ENCODE results near the gene ARHGAP1.

ARHGAP1 gene

DNA sequence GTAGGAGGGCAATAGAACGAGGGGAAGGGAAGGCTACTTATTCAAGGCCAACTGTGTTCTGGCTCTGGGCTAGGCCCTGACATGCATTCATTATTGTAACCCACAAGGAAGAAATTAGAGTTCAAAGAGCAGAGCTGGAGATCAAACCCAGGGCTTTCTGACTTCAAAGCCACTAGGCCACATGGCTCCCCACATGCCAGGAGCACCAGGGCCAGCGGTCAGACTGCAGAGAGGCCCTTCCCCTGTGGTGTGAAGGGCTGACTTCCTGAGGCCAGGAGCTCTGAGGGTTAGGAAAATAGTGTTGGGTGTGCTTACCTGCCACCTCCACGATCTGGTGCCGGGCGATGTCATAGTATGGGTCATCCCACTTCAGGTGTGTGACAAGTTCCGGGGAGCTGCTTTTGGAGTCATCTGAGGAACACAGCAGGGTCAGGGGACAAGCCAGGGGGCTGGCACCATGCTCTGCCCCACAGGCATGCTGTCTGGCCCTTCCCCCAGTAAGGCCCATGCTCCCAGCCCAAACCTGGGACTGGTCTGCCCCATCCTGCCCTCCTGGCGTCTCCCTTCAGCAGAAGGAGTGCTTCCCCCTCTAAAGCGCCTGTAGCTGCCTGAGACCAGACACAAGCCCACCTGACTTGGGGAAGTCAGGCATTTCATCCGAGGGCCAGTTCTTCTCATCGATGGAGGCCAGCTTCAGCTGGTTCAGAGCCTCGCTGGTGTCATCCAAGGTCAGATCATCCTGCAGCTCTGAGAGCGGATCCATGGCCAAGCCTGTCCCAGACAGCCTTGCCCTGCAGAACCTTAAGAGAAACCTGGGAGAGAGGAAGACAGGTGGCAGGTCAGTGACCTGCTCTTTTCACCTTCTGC, 4.8 kb downstream of the ARHGAP1 start:
- no peak overlapping the region for H3K4me3 ChIP-seq
- peaks cover 11% of the 10 kb centered on the region; the same call in 1 of the 2 replicates for H4K20me1 ChIP-seq
- H3K9me3 ChIP-seq = no peaks in the 10 kb centered on the region
- H3K4me2 ChIP-seq = no peak overlapping the region
- H3K27ac ChIP-seq = no peak overlapping the region
- TF ChIP-seq Cebpa-rat (IDR thresholded peaks at IDR 0.05) = no peak
- H3K27me3 ChIP-seq = no peaks in the 10 kb centered on the region
- H3K9ac ChIP-seq = 0 out of 2 replicates have a peak overlapping the region, but pooled peaks have one; percentile 27
- peaks cover 65% of the 10 kb centered on the region for H3K36me3 ChIP-seq
- peaks cover 28% of the 10 kb centered on the region for H3K4me1 ChIP-seq

DNA sequence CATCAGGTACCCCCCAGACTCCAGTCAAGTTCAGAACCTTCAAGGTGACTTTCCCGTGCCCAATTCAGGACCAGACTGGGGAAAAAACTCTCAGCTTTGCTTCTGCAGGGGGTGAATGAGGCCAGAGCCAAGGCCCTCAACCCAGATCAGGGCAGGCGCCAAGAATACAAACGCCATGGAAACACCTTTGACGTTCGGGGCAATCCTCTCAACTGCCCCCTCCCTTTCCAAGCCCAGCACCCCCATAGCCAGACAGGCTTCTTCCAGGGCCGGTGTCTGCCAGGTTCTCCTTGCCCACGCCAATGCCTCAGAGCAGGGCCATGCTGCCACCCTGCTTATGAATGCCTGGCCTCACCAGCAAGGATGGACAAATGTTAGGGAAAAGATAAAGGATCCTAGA, 5.8 kb downstream of the ARHGAP1 start:
- Histone ChIP-seq H3K9me3 (no peaks in the 10 kb centered on the region), H4K20me1 (peaks cover 11% of the 10 kb centered on the region; the same call in 1 of the 2 replicates), H3K36me3 (peaks cover 75% of the 10 kb centered on the region), H3K4me3 (no peak overlapping the region), H3K27me3 (no peaks in the 10 kb centered on the region), H3K4me2 (no peak overlapping the region), H3K4me1 (peaks cover 25% of the 10 kb centered on the region), H3K27ac (no peak overlapping the region), H3K9ac (no peak overlapping the region)
- TF ChIP-seq Cebpa-rat (IDR thresholded peaks at IDR 0.05) = no peak

DNA sequence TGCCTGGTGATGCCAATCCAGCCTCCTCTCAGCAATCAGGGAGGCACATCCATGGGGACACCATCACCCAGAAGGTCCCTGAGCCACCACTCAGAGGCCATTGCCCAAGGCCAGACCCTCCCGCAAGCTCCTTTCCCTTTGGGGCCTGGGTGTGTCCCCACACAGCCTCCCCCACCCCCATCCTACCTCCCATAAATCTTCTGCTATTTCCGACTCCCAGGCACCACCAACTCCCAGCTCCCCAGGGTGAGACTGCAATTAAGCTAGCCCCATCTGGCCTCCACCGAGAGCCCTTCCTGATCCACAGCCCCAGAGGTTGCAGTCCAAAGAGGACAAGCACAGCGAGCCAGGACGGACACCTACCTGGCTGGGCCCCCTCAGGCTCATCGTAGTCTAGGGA, 6.3 kb downstream of the ARHGAP1 start:
- Histone ChIP-seq H3K9me3 (no peaks in the 10 kb centered on the region), H3K4me1 (peaks cover 19% of the 10 kb centered on the region), H3K36me3 (peaks cover 79% of the 10 kb centered on the region), H3K27me3 (no peaks in the 10 kb centered on the region), H3K27ac (no peak overlapping the region), H4K20me1 (peaks cover 11% of the 10 kb centered on the region; the same call in 1 of the 2 replicates), H3K4me2 (no peak overlapping the region), H3K9ac (no peak overlapping the region), H3K4me3 (no peak overlapping the region)
- TF ChIP-seq Cebpa-rat (IDR thresholded peaks at IDR 0.05) = no peak

DNA sequence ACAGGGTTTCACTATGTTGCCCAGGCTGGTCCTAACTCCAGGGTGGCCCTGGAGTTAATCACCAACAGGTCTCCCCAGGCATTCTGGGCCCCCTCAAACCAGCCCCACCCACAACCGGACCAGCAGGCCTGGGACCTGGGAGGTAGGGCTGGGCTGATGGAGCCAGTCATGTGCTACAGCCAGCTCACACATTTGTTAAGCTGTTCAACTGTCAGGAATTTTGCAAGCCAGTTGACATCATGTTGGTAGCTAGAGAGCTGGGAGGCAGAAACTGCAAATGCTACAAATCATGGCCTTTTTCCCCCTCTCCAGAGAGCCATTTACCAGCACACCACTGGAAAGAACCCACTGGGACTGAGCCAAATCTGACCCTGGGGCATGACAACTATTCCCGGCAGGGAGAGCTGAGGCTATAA, 6.8 kb downstream of the ARHGAP1 start:
- Histone ChIP-seq H3K36me3 (peaks cover 82% of the 10 kb centered on the region), H3K9ac (no peak overlapping the region), H3K9me3 (no peaks in the 10 kb centered on the region), H3K4me2 (no peak overlapping the region), H3K4me3 (no peak overlapping the region), H3K4me1 (peaks cover 15% of the 10 kb centered on the region), H3K27ac (no peak overlapping the region), H3K27me3 (no peaks in the 10 kb centered on the region), H4K20me1 (peaks cover 11% of the 10 kb centered on the region; the same call in 1 of the 2 replicates)
- TF ChIP-seq Cebpa-rat (IDR thresholded peaks at IDR 0.05) = no peak

DNA sequence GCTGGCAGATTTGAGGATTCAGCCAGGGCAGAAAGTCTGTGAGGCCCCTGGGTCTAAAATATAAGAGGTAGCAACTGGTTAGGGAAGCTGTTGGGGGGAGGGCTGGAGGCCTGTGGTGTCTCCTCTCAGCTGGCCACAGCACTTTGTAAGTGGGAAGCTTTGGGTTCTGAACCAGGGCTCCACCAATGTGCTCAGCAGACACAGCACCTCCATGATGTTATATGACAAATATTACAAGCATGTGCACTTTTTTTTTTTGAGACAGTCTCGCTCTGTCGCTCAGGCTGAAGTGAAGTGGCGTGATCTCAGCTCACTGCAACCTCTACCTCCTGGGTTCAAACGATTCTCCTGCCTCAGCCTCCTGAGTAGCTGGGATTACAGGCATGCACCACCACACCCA, 8.0 kb downstream of the ARHGAP1 start:
- peaks cover 7% of the 10 kb centered on the region; the same call in 1 of the 2 replicates for H4K20me1 ChIP-seq
- no peak for TF ChIP-seq Cebpa-rat (IDR thresholded peaks at IDR 0.05)

DNA sequence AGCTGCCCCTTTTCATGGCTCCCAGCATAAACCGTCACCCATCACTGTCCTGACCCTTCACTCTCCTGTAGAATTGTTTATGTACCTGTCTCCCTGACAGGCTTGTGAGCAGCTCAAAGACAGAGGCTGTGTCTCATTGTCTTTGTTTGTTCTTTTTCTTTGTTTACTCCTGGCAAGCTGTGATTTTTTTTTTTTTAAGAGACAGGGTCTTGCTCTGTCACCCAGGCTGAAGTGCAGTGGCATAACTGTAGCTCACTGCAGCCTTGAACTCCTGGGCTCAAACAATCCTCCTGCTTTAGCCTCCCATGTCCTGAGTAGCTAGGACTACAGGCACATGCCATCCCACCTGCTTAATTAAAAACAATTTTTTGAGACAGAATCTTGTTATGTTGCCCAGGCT, 9.7 kb downstream of the ARHGAP1 start:
- H3K27me3 ChIP-seq = no peaks in the 10 kb centered on the region
- H3K4me2 ChIP-seq = no peak overlapping the region
- no peak for TF ChIP-seq Cebpa-rat (IDR thresholded peaks at IDR 0.05)
- no peak overlapping the region for H3K27ac ChIP-seq
- H3K9me3 ChIP-seq = no peaks in the 10 kb centered on the region
- no peak overlapping the region for H3K4me3 ChIP-seq
- no peak overlapping the region for H3K9ac ChIP-seq
- H4K20me1 ChIP-seq = no peaks in the 10 kb centered on the region
- peaks cover 23% of the 10 kb centered on the region for H3K4me1 ChIP-seq
- peaks cover 94% of the 10 kb centered on the region for H3K36me3 ChIP-seq

More for the DNA sequence above, 8.0 kb downstream of the ARHGAP1 start:
- Histone ChIP-seq H3K4me3 (no peak overlapping the region), H3K9me3 (no peaks in the 10 kb centered on the region), H3K27ac (no peak overlapping the region), H3K27me3 (no peaks in the 10 kb centered on the region), H3K4me1 (peaks cover 10% of the 10 kb centered on the region), H3K36me3 (peaks cover 93% of the 10 kb centered on the region), H3K4me2 (no peak overlapping the region), H3K9ac (no peak overlapping the region)

DNA sequence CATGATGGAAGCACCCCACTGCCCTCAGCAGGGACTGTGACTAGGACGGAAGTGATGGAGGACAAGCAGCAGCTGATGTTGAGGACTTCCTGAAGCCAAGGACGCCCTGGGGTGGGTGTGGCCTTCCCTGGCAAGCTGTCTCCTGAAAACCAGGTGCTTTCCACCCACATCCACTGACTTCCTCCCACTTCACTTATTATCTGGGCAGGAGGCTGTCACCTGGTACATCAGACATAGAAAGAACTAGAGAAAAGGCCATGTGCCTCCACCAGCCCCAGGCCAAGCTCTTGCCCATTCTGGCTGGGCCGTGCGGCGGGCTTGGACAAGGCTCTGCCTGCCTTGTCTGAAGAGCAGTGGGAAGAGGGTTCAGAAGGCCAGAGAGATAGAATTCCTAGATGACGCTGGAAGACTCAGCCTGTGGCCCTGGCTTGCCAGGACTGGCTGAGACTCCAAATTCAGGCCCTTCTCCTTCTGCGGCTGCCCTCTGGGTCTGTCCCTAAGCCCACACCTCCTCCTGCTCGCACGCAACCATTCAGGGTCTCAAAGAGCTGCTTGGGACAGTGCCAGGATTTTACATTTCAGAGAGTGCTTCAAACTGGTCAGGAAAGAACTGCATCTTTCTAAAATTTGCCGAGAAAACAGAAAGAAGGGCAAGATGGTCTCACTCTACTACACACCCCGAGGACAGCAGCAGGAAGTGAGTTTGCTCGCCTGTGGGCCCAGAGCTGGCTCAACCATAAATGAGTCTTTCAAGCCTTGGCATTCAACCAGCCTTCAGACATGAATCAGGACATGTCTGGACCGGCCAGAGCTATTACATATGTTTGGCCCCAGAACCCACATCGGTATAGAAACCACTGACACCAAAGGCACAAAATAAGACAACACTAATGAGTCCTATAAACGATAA, 13.3 kb downstream of the ARHGAP1 start:
- no peaks in the 10 kb centered on the region for H4K20me1 ChIP-seq
- H3K9me3 ChIP-seq = no peaks in the 10 kb centered on the region
- peaks cover 33% of the 10 kb centered on the region for H3K4me1 ChIP-seq
- H3K27ac ChIP-seq = peak overlapping the region; percentile 26; the same call in 1 of the 2 replicates
- H3K9ac ChIP-seq = no peak overlapping the region
- H3K36me3 ChIP-seq = peaks cover 89% of the 10 kb centered on the region
- no peaks in the 10 kb centered on the region for H3K27me3 ChIP-seq
- H3K4me2 ChIP-seq = 0 out of 2 replicates have a peak overlapping the region, but pooled peaks have one; percentile 17
- no peak overlapping the region for H3K4me3 ChIP-seq
- no peak for TF ChIP-seq Cebpa-rat (IDR thresholded peaks at IDR 0.05)

DNA sequence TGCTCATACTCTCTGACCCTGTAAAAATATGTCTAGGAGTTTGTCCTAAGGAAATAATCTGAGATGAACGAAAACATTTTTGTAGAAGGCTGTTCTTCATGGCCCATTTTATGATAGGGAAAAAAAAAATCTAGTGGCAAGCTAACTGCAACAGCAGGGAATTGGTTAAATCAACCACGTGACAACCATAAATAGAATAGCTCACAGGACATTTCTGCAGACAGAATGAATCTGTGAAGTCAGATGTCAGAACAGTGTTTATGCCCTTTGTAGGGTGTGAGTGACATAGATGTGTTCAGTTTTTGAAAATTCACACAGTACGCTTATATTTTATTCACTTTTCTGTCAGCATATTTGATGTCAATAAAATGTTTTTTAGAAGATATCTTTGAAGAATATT, 16.1 kb downstream of the ARHGAP1 start:
- H3K9me3 ChIP-seq = no peaks in the 10 kb centered on the region
- no peak overlapping the region for H3K4me3 ChIP-seq
- no peak overlapping the region for H3K4me2 ChIP-seq
- no peak overlapping the region for H3K9ac ChIP-seq
- no peak for TF ChIP-seq Cebpa-rat (IDR thresholded peaks at IDR 0.05)
- H3K36me3 ChIP-seq = peaks cover 89% of the 10 kb centered on the region
- H3K27ac ChIP-seq = no peak overlapping the region
- H3K27me3 ChIP-seq = no peaks in the 10 kb centered on the region
- H4K20me1 ChIP-seq = no peaks in the 10 kb centered on the region
- H3K4me1 ChIP-seq = peaks cover 33% of the 10 kb centered on the region

DNA sequence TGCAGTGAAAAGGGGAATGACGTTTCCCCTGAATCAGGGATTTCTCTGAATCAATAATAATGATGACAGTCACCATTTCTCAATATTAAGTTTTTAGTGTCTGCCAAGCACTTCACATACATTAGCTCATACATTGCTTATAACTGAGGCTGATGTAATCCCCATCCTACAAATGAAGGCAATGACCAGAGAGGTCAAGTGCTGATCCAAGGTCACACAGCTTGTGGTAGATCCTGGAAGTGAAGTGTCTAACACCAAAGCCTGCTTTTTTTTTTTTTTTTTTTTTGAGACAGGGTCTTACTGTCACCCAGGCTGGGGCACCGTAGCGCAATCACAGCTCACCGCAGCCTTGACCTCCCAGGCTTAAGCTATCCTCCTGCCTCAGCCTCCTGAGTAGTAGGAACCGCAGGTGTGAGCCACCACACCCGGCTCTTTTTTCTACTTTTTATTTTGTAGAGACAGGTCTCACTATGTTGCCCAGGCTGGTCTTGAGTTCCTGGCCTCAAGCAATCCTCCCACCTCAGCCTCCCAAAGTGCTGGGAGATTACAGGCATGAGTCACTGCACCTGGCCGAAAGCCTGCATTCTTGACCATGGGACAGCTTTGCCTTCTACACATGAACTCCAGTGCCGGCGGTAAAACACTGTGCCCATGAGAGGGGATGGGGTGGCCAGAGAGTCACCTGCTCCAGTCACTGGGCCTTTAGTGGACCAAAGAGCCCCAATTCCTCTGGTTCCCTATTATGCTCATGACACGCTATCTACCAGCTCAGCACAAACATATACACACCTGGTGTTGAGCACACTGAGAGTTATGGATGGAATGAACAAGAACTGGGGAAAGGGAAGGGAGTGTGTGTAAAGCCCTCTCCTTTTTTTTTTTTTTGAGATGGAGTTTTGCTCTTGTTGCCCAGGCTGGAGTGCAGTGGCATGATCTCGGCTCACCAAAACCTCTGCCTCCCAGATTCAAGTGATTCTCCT, 17.4 kb downstream of the ARHGAP1 start:
- Histone ChIP-seq H3K27ac (no peak overlapping the region), H3K4me2 (no peak overlapping the region), H4K20me1 (no peaks in the 10 kb centered on the region), H3K9me3 (no peaks in the 10 kb centered on the region), H3K27me3 (no peaks in the 10 kb centered on the region), H3K4me1 (peaks cover 36% of the 10 kb centered on the region), H3K36me3 (peaks cover 91% of the 10 kb centered on the region), H3K4me3 (no peak overlapping the region), H3K9ac (no peak overlapping the region)
- no peak for TF ChIP-seq Cebpa-rat (IDR thresholded peaks at IDR 0.05)

Measured in BLaER1 (cell line).